ENCODE results near the gene CELA1.
"Not testable (repeated sequence)": the region's sequence is repeated elsewhere in the genome, so short reads cannot be mapped to it uniquely, and the experiment has no call there.

Gene CELA1

GRCh38 chr12:51318846-51319599 is 27.5 kb downstream of the CELA1 start:
- no peak overlapping the region for H3K27ac ChIP-seq
- no peak for TF ChIP-seq CTCF (IDR thresholded peaks at IDR 0.05; ENCODE audit: low read depth, low read length, missing control alignments)
- DNase-seq, result no peak
- in situ Hi-C loops (cut with HindIII; ENCODE audit: low pct_ligation_motif_present, low sequenced_read_pairs), result no loop called here
- no peaks in the 10 kb centered on the region for H3K27me3 ChIP-seq (replicated peaks)
- no peaks in the 10 kb centered on the region for H3K36me3 ChIP-seq (replicated peaks)
- no peak overlapping the region for H3K4me3 ChIP-seq (ENCODE audit: low read depth, low read length)

- H3K27me3 ChIP-seq (replicated peaks); DNase-seq; H3K4me3 ChIP-seq (ENCODE audit: low read depth, low read length); in situ Hi-C loops (cut with HindIII; ENCODE audit: low pct_ligation_motif_present, low sequenced_read_pairs); H3K27ac ChIP-seq; H3K36me3 ChIP-seq (replicated peaks): not testable (repeated sequence)
Measured at GRCh38 chr12:51318057-51318806, 28.2 kb downstream of the CELA1 start.

- Histone ChIP-seq H3K27me3 (replicated peaks) (no peaks in the 10 kb centered on the region), H3K4me3 (ENCODE audit: low read depth, low read length) (no peak overlapping the region), H3K36me3 (replicated peaks) (no peaks in the 10 kb centered on the region), H3K27ac (no peak overlapping the region)
- DNase-seq, result no peak
- in situ Hi-C loops (cut with HindIII; ENCODE audit: low pct_ligation_motif_present, low sequenced_read_pairs), result no loop called here
- no peak for TF ChIP-seq CTCF (IDR thresholded peaks at IDR 0.05; ENCODE audit: low read depth, low read length, missing control alignments)
Measured at GRCh38 chr12:51311389-51311788, 35.1 kb downstream of the CELA1 start.

- Histone ChIP-seq H3K27me3 (replicated peaks) (no peaks in the 10 kb centered on the region), H3K4me3 (ENCODE audit: low read depth, low read length) (no peak overlapping the region), H3K27ac (no peak overlapping the region), H3K36me3 (replicated peaks) (no peaks in the 10 kb centered on the region)
- peak; percentile 77 for DNase-seq
- no peak for TF ChIP-seq CTCF (IDR thresholded peaks at IDR 0.05; ENCODE audit: low read depth, low read length, missing control alignments)
- in situ Hi-C loops (cut with HindIII; ENCODE audit: low pct_ligation_motif_present, low sequenced_read_pairs), result no loop called here
Measured at GRCh38 chr12:51307655-51308593, 38.6 kb downstream of the CELA1 start.

- TF ChIP-seq CTCF (IDR thresholded peaks at IDR 0.05; ENCODE audit: low read depth, low read length, missing control alignments), result no peak
- in situ Hi-C loops (cut with HindIII; ENCODE audit: low pct_ligation_motif_present, low sequenced_read_pairs), result no loop called here
- H3K27me3 ChIP-seq (replicated peaks), result no peaks in the 10 kb centered on the region
- H3K27ac ChIP-seq, result no peak overlapping the region
- H3K36me3 ChIP-seq (replicated peaks), result no peaks in the 10 kb centered on the region
- no peak overlapping the region for H3K4me3 ChIP-seq (ENCODE audit: low read depth, low read length)
- DNase-seq, result no peak
Measured at GRCh38 chr12:51306507-51306906, 40.0 kb downstream of the CELA1 start.

- not testable (repeated sequence) for H3K27ac ChIP-seq; H3K36me3 ChIP-seq (replicated peaks)
Measured at GRCh38 chr12:51300768-51301167, 45.7 kb downstream of the CELA1 start.

More at GRCh38 chr12:51300768-51301167, 45.7 kb downstream of the CELA1 start:
- H3K27me3 ChIP-seq (replicated peaks); in situ Hi-C loops (cut with HindIII; ENCODE audit: low pct_ligation_motif_present, low sequenced_read_pairs); DNase-seq; H3K4me3 ChIP-seq (ENCODE audit: low read depth, low read length): not testable (repeated sequence)
